Suprapubic skin (tissue), 4 donors: Measurements from ENCODE around the gene PGM1. TPM values are rescaled to one million over a fixed set of nuclear protein-coding genes. Genes with fewer than 3 reads are reported as not detected.

ENCODE experiments used
- DNase-seq, 2 donors: peaks; one replicate each; pipeline ENCODE4 v3.0.0-alpha.2; 2019; ENCODE audit warnings: low spot score in 2 of 2
- H3K27ac ChIP-seq: fragments of 200-600 bp; sonication (generic); one replicate; pipeline ENCODE4 v1.5.1; 2019
- H3K27me3 ChIP-seq: fragments of 200-600 bp; sonication (generic); one replicate; pipeline ENCODE4 v1.5.1; 2019
- H3K36me3 ChIP-seq: fragments of 200-600 bp; sonication (generic); one replicate; pipeline ENCODE4 v1.5.1; 2019
- H3K4me1 ChIP-seq: fragments of 200-600 bp; sonication (generic); one replicate; pipeline ENCODE4 v1.5.1; 2019
- H3K4me3 ChIP-seq: fragments of 200-600 bp; sonication (generic); one replicate; pipeline ENCODE4 v1.5.1; 2019; ENCODE audit warnings: mild to moderate bottlenecking
- H3K9me3 ChIP-seq: fragments of 200-600 bp; sonication (generic); one replicate; pipeline ENCODE4 v1.5.1; 2019
- EP300 ChIP-seq: sonication (generic); formaldehyde crosslinking; IDR thresholded peaks from one replicate; pipeline ENCODE4 v1.6.1; 2017; ENCODE audit warnings: antibody characterized with exemption
- POLR2A ChIP-seq, 2 donors: fragments of 450-650 bp; IDR thresholded peaks; one replicate each; pipeline ENCODE4 v1.6.1; 2017; ENCODE audit warnings: antibody characterized with exemption in 2 of 2, mild to moderate bottlenecking in 2 of 2, moderate library complexity in 2 of 2
- POLR2AphosphoS5 ChIP-seq, 3 donors: sonication (generic); formaldehyde crosslinking; IDR thresholded peaks; one replicate each; pipeline ENCODE4 v1.6.1; 2017; ENCODE audit warnings: antibody characterized with exemption in 3 of 3
- WGBS: methylation state at CpG from one replicate; pipeline ENCODE4 v1.1.5; 2018; 5-methylcytosine and 5-hydroxymethylcytosine counted together
- total RNA-seq, 4 donors: library from RNA; depleted of rRNA; stranded (reverse); fragments of >200 nt; gene quantifications; one replicate each; pipeline ENCODE4 v1.1.0, GENCODE V29; 2016
- TF ChIP-seq, protein P1 (sequence below), 2 donors: fragments of 200-600 bp in 1 of 2; fragments of 450-650 bp in 1 of 2; sonication (generic) in 1 of 2; IDR thresholded peaks; one replicate each; pipeline ENCODE4 v1.5.1; 2016 to 2019; ENCODE audit warnings: antibody characterized with exemption in 2 of 2, mild to moderate bottlenecking in 1 of 2, moderate library complexity in 1 of 2

The PGM1 gene
- total RNA-seq, 4 donors from 2014 or later = 38.9 to 52.8 (median 45.4) TPM

DNA sequence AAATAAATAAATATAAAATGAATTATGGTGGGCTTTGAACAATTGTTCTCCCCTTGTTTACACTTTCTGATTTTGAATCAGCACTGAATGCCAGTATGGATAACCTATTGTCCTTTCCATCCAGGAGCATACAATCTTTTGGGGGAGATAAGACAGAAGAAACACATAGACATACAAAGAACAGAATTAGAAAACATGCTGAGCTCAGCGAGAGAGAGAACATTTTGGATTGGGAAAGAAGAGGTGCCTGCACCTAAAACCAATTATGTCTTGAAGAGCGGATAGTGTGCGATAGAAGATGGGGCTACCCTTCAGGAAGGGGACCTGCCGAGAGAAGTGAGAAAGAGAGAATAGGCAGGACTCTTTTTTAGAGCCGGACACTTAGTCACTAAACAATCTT lies 6.6 kb downstream of the PGM1 start:
- Histone ChIP-seq H3K4me1 (no peaks in the 10 kb centered on the region), H3K36me3 (no peaks in the 10 kb centered on the region), H3K4me3 (no peak overlapping the region), H3K27me3 (no peaks in the 10 kb centered on the region), H3K9me3 (no peaks in the 10 kb centered on the region), H3K27ac (no peak overlapping the region)
- TF ChIP-seq POLR2AphosphoS5 (IDR thresholded peaks at IDR 0.05) (no peak), EP300 (no peak), POLR2A (IDR thresholded peaks at IDR 0.05) (no peak)
- TF ChIP-seq, protein P1, sequence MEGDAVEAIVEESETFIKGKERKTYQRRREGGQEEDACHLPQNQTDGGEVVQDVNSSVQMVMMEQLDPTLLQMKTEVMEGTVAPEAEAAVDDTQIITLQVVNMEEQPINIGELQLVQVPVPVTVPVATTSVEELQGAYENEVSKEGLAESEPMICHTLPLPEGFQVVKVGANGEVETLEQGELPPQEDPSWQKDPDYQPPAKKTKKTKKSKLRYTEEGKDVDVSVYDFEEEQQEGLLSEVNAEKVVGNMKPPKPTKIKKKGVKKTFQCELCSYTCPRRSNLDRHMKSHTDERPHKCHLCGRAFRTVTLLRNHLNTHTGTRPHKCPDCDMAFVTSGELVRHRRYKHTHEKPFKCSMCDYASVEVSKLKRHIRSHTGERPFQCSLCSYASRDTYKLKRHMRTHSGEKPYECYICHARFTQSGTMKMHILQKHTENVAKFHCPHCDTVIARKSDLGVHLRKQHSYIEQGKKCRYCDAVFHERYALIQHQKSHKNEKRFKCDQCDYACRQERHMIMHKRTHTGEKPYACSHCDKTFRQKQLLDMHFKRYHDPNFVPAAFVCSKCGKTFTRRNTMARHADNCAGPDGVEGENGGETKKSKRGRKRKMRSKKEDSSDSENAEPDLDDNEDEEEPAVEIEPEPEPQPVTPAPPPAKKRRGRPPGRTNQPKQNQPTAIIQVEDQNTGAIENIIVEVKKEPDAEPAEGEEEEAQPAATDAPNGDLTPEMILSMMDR (IDR thresholded peaks at IDR 0.05) = no peak
- WGBS = 96% methylated on average over 5 of the region's 5 CpGs
- no peak for DNase-seq

DNA sequence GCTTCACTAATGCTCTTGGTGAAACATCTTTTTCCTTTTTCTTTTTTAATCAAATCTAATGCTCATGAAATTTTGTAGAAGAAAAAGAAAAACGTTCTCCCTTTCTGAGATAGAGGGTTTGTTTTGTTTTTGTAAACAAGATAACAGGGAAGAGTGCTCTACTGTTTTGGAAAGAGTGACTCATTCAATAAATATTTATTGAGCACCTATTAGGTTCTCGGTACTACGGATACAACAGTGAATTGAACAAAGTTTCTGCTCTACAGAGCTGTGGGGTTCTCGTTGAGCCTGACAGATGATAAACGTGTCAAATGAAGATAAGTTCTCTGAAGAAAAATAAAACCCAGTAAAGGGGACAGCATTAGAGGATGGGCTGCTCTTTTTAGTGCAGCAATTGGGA lies 7.0 kb downstream of the PGM1 start:
- WGBS = 83% methylated on average over 5 of the region's 5 CpGs
- Histone ChIP-seq H3K36me3 (no peaks in the 10 kb centered on the region), H3K4me3 (no peak overlapping the region), H3K4me1 (no peaks in the 10 kb centered on the region), H3K27ac (no peak overlapping the region), H3K9me3 (no peaks in the 10 kb centered on the region), H3K27me3 (no peaks in the 10 kb centered on the region)
- DNase-seq = no peak
- TF ChIP-seq POLR2A (IDR thresholded peaks at IDR 0.05) (no peak), POLR2AphosphoS5 (IDR thresholded peaks at IDR 0.05) (no peak), EP300 (no peak)
- TF ChIP-seq, protein P1 (IDR thresholded peaks at IDR 0.05) = no peak

DNA sequence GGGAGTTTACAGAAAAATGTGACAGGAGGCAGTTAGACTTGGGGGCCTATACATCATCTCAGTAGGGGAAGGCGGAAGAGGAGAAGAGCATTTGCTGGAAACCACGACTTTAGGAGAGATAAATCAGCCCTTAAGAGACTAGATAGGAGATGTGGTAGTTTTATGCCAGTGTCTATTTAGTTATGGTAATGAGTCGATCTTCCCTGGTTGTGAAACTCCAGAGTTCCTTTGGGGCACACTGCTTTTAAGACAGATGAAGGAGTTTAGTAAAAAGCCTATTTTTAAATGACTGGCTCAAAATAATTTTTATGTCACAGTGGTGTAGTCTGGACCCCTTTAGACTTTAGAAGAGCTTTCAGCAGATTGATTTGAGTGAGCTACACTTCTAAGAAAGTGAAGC lies 7.8 kb downstream of the PGM1 start:
- H3K27ac ChIP-seq = no peak overlapping the region
- 76% methylated on average over 3 of the region's 3 CpGs for WGBS
- DNase-seq = no peak

DNA sequence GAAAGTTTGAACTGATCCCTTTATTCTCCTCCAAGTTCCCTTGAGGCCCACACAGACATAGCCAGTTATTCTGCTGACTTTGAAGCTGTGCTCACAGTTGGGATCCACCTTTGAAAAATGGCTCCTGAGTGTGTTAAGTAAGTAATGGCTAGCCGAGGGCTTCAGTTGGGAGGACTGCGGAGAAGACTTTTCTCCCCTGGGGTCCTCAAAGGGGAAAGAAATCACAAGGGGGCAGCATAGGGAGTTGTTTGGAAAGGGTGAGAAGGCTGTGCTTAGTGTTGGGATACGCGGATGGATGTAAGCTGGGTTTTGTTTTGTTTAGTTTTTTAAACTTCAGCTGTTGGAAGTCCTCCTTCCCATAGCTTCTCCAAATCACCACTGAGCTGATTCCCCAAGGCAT lies 8.3 kb downstream of the PGM1 start:
- no peak for DNase-seq
- H3K9me3 ChIP-seq = no peaks in the 10 kb centered on the region
- H3K36me3 ChIP-seq = no peaks in the 10 kb centered on the region
- no peaks in the 10 kb centered on the region for H3K4me1 ChIP-seq
- no peak overlapping the region for H3K4me3 ChIP-seq
- WGBS = 88% methylated on average over 4 of the region's 4 CpGs
- TF ChIP-seq EP300 (no peak), POLR2AphosphoS5 (IDR thresholded peaks at IDR 0.05) (no peak), POLR2A (IDR thresholded peaks at IDR 0.05) (no peak)
- TF ChIP-seq, protein P1 (IDR thresholded peaks at IDR 0.05) = no peak
- no peak overlapping the region for H3K27ac ChIP-seq
- H3K27me3 ChIP-seq = no peaks in the 10 kb centered on the region

More for the DNA sequence above, 7.8 kb downstream of the PGM1 start:
- Histone ChIP-seq H3K36me3 (no peaks in the 10 kb centered on the region), H3K27me3 (no peaks in the 10 kb centered on the region), H3K4me1 (no peaks in the 10 kb centered on the region), H3K9me3 (no peaks in the 10 kb centered on the region), H3K4me3 (no peak overlapping the region)
- no peak for TF ChIP-seq POLR2A (IDR thresholded peaks at IDR 0.05)
- no peak for TF ChIP-seq POLR2AphosphoS5 (IDR thresholded peaks at IDR 0.05)
- TF ChIP-seq, protein P1 (IDR thresholded peaks at IDR 0.05) = no peak
- TF ChIP-seq EP300 = no peak

DNA sequence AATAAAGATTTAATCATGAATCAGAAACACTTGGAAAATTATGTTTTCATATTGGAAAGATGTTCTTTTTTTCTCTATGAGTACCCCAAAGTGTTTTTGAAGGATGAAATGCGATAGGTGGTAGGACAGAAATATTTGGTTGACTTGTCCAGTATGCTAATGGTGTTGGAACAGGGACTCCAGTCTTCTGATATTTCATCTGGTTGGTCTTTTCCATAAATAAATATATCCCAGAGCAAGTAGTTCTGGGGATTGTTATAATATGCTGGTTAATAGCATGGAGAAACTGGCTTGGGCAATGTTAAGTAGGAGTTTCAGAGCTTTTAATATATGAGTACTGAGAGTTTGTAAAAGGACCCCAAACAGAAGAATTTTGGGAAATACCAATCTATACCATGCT lies 8.7 kb downstream of the PGM1 start:
- H3K4me1 ChIP-seq = no peaks in the 10 kb centered on the region
- no peak overlapping the region for H3K4me3 ChIP-seq
- no peak for DNase-seq
- no peaks in the 10 kb centered on the region for H3K36me3 ChIP-seq
- no peak overlapping the region for H3K27ac ChIP-seq
- WGBS = 98% methylated on average over 1 of the region's 1 CpG
- TF ChIP-seq POLR2AphosphoS5 (IDR thresholded peaks at IDR 0.05) (no peak), POLR2A (IDR thresholded peaks at IDR 0.05) (no peak), EP300 (no peak)
- TF ChIP-seq, protein P1 (IDR thresholded peaks at IDR 0.05) = no peak
- no peaks in the 10 kb centered on the region for H3K9me3 ChIP-seq
- no peaks in the 10 kb centered on the region for H3K27me3 ChIP-seq
